A549 (cell line): Measurements from ENCODE around the gene C11orf91. TPM values are rescaled to one million over a fixed set of nuclear protein-coding genes. Genes with fewer than 3 reads are reported as not detected.

ENCODE experiments used
- ATAC-seq, 2 experiments: fragments of 200-7000 bp in 1 of 2; fragments of >200 bp in 1 of 2; cut with Nextera tagmentation in 1 of 2; cut with Tn5 transposase in 1 of 2; 3 replicates each; pipeline versions ENCODE4 v1.8.0 to v1.9.1; 2018 to 2020; ENCODE audit warnings: mild to moderate bottlenecking in 1 of 2, moderate library complexity in 1 of 2
- CTCF ChIA-PET: fragments of 300-600 bp; sonication (Branson Sonifier 250); formaldehyde crosslinking; extraction: SDS; loops from one replicate; lab custom pipeline; 2021; ENCODE audit warnings: antibody characterized with exemption, inconsistent platforms; lab: Yijun Ruan, JAX
- POLR2A ChIA-PET: fragments of 350-600 bp; formaldehyde crosslinking; extraction: SDS; loops from one replicate; lab custom pipeline; 2021; ENCODE audit warnings: antibody characterized with exemption, inconsistent platforms; lab: Yijun Ruan, JAX
- DNase-seq, 2 experiments: peaks; one replicate each; pipeline versions ENCODE4 v3.0.0 to v3.0.0-alpha.2; 2011 to 2016; ENCODE audit warnings: low read depth in 1 of 2, low spot score in 1 of 2
- FAIRE-seq: peaks from 2 replicates; lab custom pipeline; 2011; peaks lifted over from hg19 to GRCh38; lab: Jason Lieb, UNC
- H3K27ac ChIP-seq, 2 experiments: fragments of >200 bp; sonication (Bioruptor Twin); formaldehyde crosslinking; 3 replicates each; pipeline ENCODE4 v1.5.1; 2016 to 2017
- H3K4me1 ChIP-seq: fragments of >200 bp; sonication (Bioruptor Twin); formaldehyde crosslinking; 3 replicates; pipeline ENCODE4 v1.6.1; 2016
- H3K4me2 ChIP-seq: fragments of >200 bp; sonication (Bioruptor Twin); formaldehyde crosslinking; 3 replicates; pipeline ENCODE4 v1.6.1; 2016
- H3K4me3 ChIP-seq: fragments of >200 bp; sonication (Bioruptor Twin); formaldehyde crosslinking; 3 replicates; pipeline ENCODE4 v1.5.1; 2016
- H3K9me3 ChIP-seq: fragments of >200 bp; sonication (Bioruptor Twin); formaldehyde crosslinking; 3 replicates; pipeline ENCODE4 v1.6.1; 2016
- CEBPB ChIP-seq, 2 experiments: fragments of >200 bp in 1 of 2; sonication (Bioruptor Twin) in 1 of 2; formaldehyde crosslinking in 1 of 2; IDR thresholded peaks; 2 replicates each; pipeline ENCODE4 v1.6.1; 2012 to 2016
- CHD4 ChIP-seq: fragments of 200-600 bp; sonication (generic); IDR thresholded peaks from 2 replicates; pipeline ENCODE4 v1.6.1; 2016; ENCODE audit warnings: antibody characterized with exemption, mild to moderate bottlenecking, borderline replicate concordance
- CTCF ChIP-seq: fragments of >200 bp; sonication (Bioruptor Twin); formaldehyde crosslinking; IDR thresholded peaks from 3 replicates; pipeline ENCODE4 v1.5.1; 2016
- ELK1 ChIP-seq: fragments of 150-350 bp; IDR thresholded peaks from 2 replicates; pipeline ENCODE4 v1.6.1; 2014; ENCODE audit warnings: low read depth, mild to moderate bottlenecking, low read length
- ESRRA ChIP-seq: fragments of 150-350 bp; IDR thresholded peaks from 2 replicates; pipeline ENCODE4 v1.6.1; 2014; ENCODE audit warnings: mild to moderate bottlenecking, low read length, borderline replicate concordance
- FOSB ChIP-seq: fragments of 250-450 bp; sonication (Bioruptor Pico); IDR thresholded peaks from 2 replicates; pipeline ENCODE4 v1.5.0; 2020; ENCODE audit warnings: mild to moderate bottlenecking, moderate library complexity
- HEYL ChIP-seq: fragments of 250-450 bp; sonication (Bioruptor Pico); IDR thresholded peaks from 2 replicates; pipeline ENCODE4 v1.8.0; 2021; ENCODE audit warnings: mild to moderate bottlenecking, moderate library complexity
- HOXA7 ChIP-seq: fragments of 250-450 bp; sonication (Bioruptor Pico); IDR thresholded peaks from 2 replicates; pipeline ENCODE4 v1.5.0; 2020; ENCODE audit warnings: mild to moderate bottlenecking, moderate library complexity
- MAFK ChIP-seq: fragments of 450-650 bp; IDR thresholded peaks from 2 replicates; pipeline ENCODE4 v1.6.1; 2014; ENCODE audit not compliant: partially characterized antibody
- PBX3 ChIP-seq: IDR thresholded peaks from 2 replicates; pipeline ENCODE4 v1.6.1; 2012
- RFX5 ChIP-seq: fragments of 450-650 bp; IDR thresholded peaks from 2 replicates; pipeline ENCODE4 v1.7.1; 2014; ENCODE audit warnings: antibody characterized with exemption, mild to moderate bottlenecking, moderate library complexity
- SMC3 ChIP-seq: fragments of >200 bp; sonication (Bioruptor Twin); formaldehyde crosslinking; IDR thresholded peaks from 3 replicates; pipeline ENCODE4 v1.6.1; 2018; ENCODE audit warnings: inconsistent platforms
- SREBF2 ChIP-seq: fragments of 450-650 bp; IDR thresholded peaks from 2 replicates; pipeline ENCODE4 v1.6.1; 2014; ENCODE audit warnings: mild to moderate bottlenecking, moderate library complexity
- TP53 ChIP-seq: fragments of 250-450 bp; sonication (Bioruptor Pico); IDR thresholded peaks from 2 replicates; pipeline ENCODE4 v1.5.0; 2021; ENCODE audit warnings: mild to moderate bottlenecking, moderate library complexity
- USF2 ChIP-seq: fragments of 450-650 bp; IDR thresholded peaks from 2 replicates; pipeline ENCODE4 v1.6.1; 2014; ENCODE audit warnings: antibody characterized with exemption
- WGBS: methylation state at CpG from one replicate; pipeline ENCODE4 v1.1.6; 2017; ENCODE audit errors: missing lambda C conversion rate; 5-methylcytosine and 5-hydroxymethylcytosine counted together
- polyA plus RNA-seq, 4 experiments: library from polyadenylated mRNA; depleted of rRNA in 3 of 4; stranded (reverse); fragments of >200 nt; fragmentation: RNase III in 1 of 4; extraction: RNeasy Plus Mini Kit Qiagen cat#74134 plus additional on column Dnase treatment in 1 of 4; gene quantifications; 2 replicates in 3 of 4; 3 replicates in 1 of 4; pipeline ENCODE4 v1.2.3, GENCODE V29; 2011 to 2017
- TF ChIP-seq, protein P1 (sequence below): fragments of >200 bp; sonication (Bioruptor Twin); formaldehyde crosslinking; IDR thresholded peaks from 2 replicates; pipeline ENCODE4 v1.6.1; 2016
- TF ChIP-seq, protein P2 (sequence below): IDR thresholded peaks from 2 replicates; pipeline ENCODE4 v1.6.1; 2012

C11orf91 gene
- polyA plus RNA-seq, 2 of the 4 experiments (the other 2 are of a cell fraction): 0.15 TPM; not detected in 1

- CTCF ChIA-PET: interaction anchor here (1.1 to 12.6 kb wide), 6 partner anchors 31 to 519 kb away, joined by 4 to 216 read pairs (median 8); no protein-coding TSS in a partner anchor
- no peak for ATAC-seq
- Histone ChIP-seq H3K9me3 (peaks cover 5% of the 10 kb centered on the region; the same call in 1 of the 3 replicates), H3K4me2 (no peak overlapping the region), H3K27ac (0 out of 6 replicates have a peak overlapping the region, but pooled peaks of 1 of the 2 experiments have one; percentile 3), H3K4me1 (peaks cover 21% of the 10 kb centered on the region), H3K4me3 (no peak overlapping the region)
- no peak for FAIRE-seq
- WGBS: 85% methylated on average over 3 of the region's 3 CpGs
- no peak for DNase-seq
- TF ChIP-seq TP53 (CRISPR knock-in tag) (no peak), PBX3 (no peak), CHD4 (no peak), HEYL (CRISPR knock-in tag) (no peak), USF2 (no peak), CEBPB (IDR thresholded peaks at IDR 0.05) (no peak)
- TF ChIP-seq, protein P1, sequence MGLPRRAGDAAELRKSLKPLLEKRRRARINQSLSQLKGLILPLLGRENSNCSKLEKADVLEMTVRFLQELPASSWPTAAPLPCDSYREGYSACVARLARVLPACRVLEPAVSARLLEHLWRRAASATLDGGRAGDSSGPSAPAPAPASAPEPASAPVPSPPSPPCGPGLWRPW: no peak
- TF ChIP-seq, protein P2, sequence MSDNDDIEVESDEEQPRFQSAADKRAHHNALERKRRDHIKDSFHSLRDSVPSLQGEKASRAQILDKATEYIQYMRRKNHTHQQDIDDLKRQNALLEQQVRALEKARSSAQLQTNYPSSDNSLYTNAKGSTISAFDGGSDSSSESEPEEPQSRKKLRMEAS: no peak
- POLR2A ChIA-PET: no interaction called here
Measured at GRCh38 chr11:33685082-33685481, 15.5 kb downstream of the C11orf91 start.

DNA sequence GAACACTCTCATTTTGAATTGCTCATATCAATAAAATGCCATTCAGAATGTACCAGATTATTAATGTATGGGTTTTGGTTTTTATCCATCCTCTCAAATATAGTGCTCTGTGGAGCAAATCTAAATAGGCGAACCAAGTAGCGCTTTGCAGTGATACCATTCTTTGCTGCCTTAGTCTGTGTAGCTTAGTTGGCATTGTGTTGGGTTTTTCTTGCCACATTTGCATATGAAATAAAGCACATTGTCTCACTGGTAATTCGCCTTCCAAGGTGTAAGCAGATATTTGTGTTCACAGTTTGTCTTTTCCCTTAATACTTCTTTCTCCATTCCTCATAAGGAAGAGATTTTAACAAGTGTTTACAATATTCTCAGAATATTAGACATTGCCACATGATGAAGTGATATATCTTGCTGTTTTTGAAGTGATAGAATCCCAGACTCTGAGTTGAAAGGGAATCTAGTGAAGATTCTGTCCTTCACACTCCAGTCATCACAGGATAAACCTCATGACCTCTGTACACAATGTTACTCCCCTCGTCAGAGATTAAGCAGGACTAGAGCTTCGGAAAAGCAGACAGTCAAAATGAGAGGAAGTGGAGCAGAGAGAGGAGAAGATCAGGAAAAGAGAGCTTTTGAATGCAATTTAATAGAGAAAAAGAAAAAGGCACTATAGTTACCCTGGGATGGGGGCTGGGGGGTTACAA, 16.5 kb downstream of the C11orf91 start:
- H3K4me2 ChIP-seq: no peak overlapping the region
- 88% methylated on average over 5 of the region's 5 CpGs for WGBS
- ChIA-PET POLR2A (no interaction called here), CTCF (interaction anchor here (0.5 to 12.6 kb wide), 6 partner anchors 85 to 710 kb away, joined by 3 to 216 read pairs (median 4); no protein-coding TSS in a partner anchor)
- ATAC-seq: no peak
- no peak overlapping the region for H3K4me3 ChIP-seq
- peaks cover 12% of the 10 kb centered on the region for H3K4me1 ChIP-seq
- peaks cover 5% of the 10 kb centered on the region; the same call in 1 of the 3 replicates for H3K9me3 ChIP-seq
- H3K27ac ChIP-seq: 0 out of 6 replicates have a peak overlapping the region, but pooled peaks of 1 of the 2 experiments have one; percentile 28
- FAIRE-seq: no peak
- DNase-seq: no peak
- no peak for TF ChIP-seq ELK1
- TF ChIP-seq FOSB (CRISPR knock-in tag): no peak
- no peak for TF ChIP-seq RFX5
- TF ChIP-seq ESRRA: no peak
- TF ChIP-seq HEYL (CRISPR knock-in tag): no peak
- TF ChIP-seq SREBF2: no peak
- no peak for TF ChIP-seq SMC3
- TF ChIP-seq CTCF: no peak
- TF ChIP-seq MAFK: no peak
- TF ChIP-seq HOXA7 (CRISPR knock-in tag): no peak
